Keratinocyte (primary cell): ENCODE results near the gene FOXP3. TPM values are rescaled to one million over a fixed set of nuclear protein-coding genes. Genes with fewer than 3 reads are reported as not detected.

Experiments
- DNase-seq: peaks from one replicate; pipeline ENCODE4 v3.0.0-alpha.2; 2011; ENCODE audit warnings: low read depth, missing footprints, low spot score
- FAIRE-seq: peaks from 2 replicates; lab custom pipeline; 2011; peaks lifted over from hg19 to GRCh38; lab: Jason Lieb, UNC
- H2AFZ ChIP-seq: 2 replicates; pipeline ENCODE4 v1.6.0; 2012; ENCODE audit warnings: low read length, control low read depth, inconsistent platforms; ENCODE audit not compliant: control insufficient read depth
- H3K27ac ChIP-seq: 2 replicates; pipeline ENCODE4 v1.5.1; 2011; ENCODE audit warnings: low read length; ENCODE audit not compliant: control insufficient read depth, insufficient read depth
- H3K27me3 ChIP-seq: 3 replicates; pipeline ENCODE4 v1.6.0; 2011; ENCODE audit warnings: low read length; ENCODE audit not compliant: control insufficient read depth, insufficient read depth; ENCODE audit errors: extremely low read depth
- H3K36me3 ChIP-seq, 2 experiments: 2 replicates in 1 of 2; 3 replicates in 1 of 2; pipeline ENCODE4 v1.5.1; 2011; ENCODE audit warnings: low read length in 2 of 2, mild to moderate bottlenecking in 1 of 2; ENCODE audit not compliant: control insufficient read depth in 2 of 2, insufficient read depth in 2 of 2; ENCODE audit errors: extremely low read depth in 1 of 2
- H3K4me1 ChIP-seq: 3 replicates; pipeline ENCODE4 v1.5.1; 2011; ENCODE audit warnings: low read length; ENCODE audit not compliant: control insufficient read depth, insufficient read depth; ENCODE audit errors: extremely low read depth
- H3K4me2 ChIP-seq: 3 replicates; pipeline ENCODE4 v1.6.0; 2011; ENCODE audit warnings: low read depth, low read length; ENCODE audit not compliant: control insufficient read depth, insufficient read depth; ENCODE audit errors: extremely low read depth
- H3K4me3 ChIP-seq, 3 experiments: fragments of 200-600 bp in 1 of 3; sonication (generic) in 1 of 3; 2 replicates in 2 of 3; 3 replicates in 1 of 3; pipeline ENCODE4 v1.5.1; 2011 to 2016; ENCODE audit warnings: low read length in 3 of 3, mild to moderate bottlenecking in 3 of 3, control low read depth in 2 of 3, inconsistent platforms in 1 of 3, low read depth in 1 of 3, mixed read lengths in 1 of 3, mixed run types in 1 of 3, moderate library complexity in 1 of 3; ENCODE audit not compliant: control insufficient read depth in 2 of 3, insufficient read depth in 2 of 3; ENCODE audit errors: extremely low read depth in 1 of 3
- H3K79me2 ChIP-seq: 2 replicates; pipeline ENCODE4 v1.6.0; 2012; ENCODE audit warnings: low read length; ENCODE audit not compliant: control insufficient read depth, insufficient read depth
- H3K9ac ChIP-seq: 3 replicates; pipeline ENCODE4 v1.6.0; 2011; ENCODE audit warnings: low read length; ENCODE audit not compliant: control insufficient read depth, insufficient read depth; ENCODE audit errors: extremely low read depth
- H3K9me1 ChIP-seq: 3 replicates; pipeline ENCODE4 v1.6.0; 2011; ENCODE audit warnings: low read length; ENCODE audit not compliant: control insufficient read depth, insufficient read depth; ENCODE audit errors: extremely low read depth
- H3K9me3 ChIP-seq: 2 replicates; pipeline ENCODE4 v1.5.1; 2012; ENCODE audit warnings: low read depth, low read length; ENCODE audit not compliant: control insufficient read depth
- H4K20me1 ChIP-seq: 3 replicates; pipeline ENCODE4 v1.6.0; 2011; ENCODE audit warnings: low read length; ENCODE audit not compliant: control insufficient read depth, insufficient read depth; ENCODE audit errors: extremely low read depth
- CTCF ChIP-seq, 3 experiments: IDR thresholded peaks in 1 of 3; conservative IDR thresholded peaks in 1 of 3; optimal IDR thresholded peaks in 1 of 3; 2 replicates in 2 of 3; 3 replicates in 1 of 3; pipeline versions ENCODE3 to v1.5.1; 2011; ENCODE audit warnings: low read length in 3 of 3, mild to moderate bottlenecking in 3 of 3, moderate library complexity in 2 of 3, control low read depth in 1 of 3, inconsistent platforms in 1 of 3; ENCODE audit not compliant: insufficient read depth in 2 of 3; ENCODE audit errors: extremely low read depth in 1 of 3
- EZH2 ChIP-seq: IDR thresholded peaks from one replicate; pipeline ENCODE4 v1.6.1; 2012; ENCODE audit warnings: inconsistent platforms, mild to moderate bottlenecking, low read length, moderate library complexity
- dilution Hi-C: fragments of 300-500 bp; cut with MboI; formaldehyde crosslinking; loops from one replicate; pipeline ENCODE4 v1.7.0; 2020; ENCODE audit warnings: low sequenced_read_pairs; ENCODE audit not compliant: extremely low pct_ligation_motif_present
- polyA plus RNA-seq, 5 experiments: library from polyadenylated mRNA; depleted of rRNA in 3 of 5; stranded (reverse) in 3 of 5; stranded (forward) in 1 of 5; unstranded in 1 of 5; fragments of >200 nt; gene quantifications; 1 replicate in 1 of 5; 2 replicates in 3 of 5; 3 replicates in 1 of 5; pipeline versions ENCODE4 v1.2.1 to v1.2.3, GENCODE V29; 2011 to 2012; ENCODE audit warnings: missing spikeins in 2 of 5, low read depth in 1 of 5, low replicate concordance in 1 of 5

Gene FOXP3
- polyA plus RNA-seq, 1 donor (not counting 4 experiments of a cell fraction or from before 2014, with no cell fraction given), result 0.05 TPM

- Histone ChIP-seq H3K4me3 (no peak overlapping the region), H3K4me2 (no peak overlapping the region), H3K9me1 (no peaks in the 10 kb centered on the region), H3K9ac (no peak overlapping the region), H3K27me3 (no peaks in the 10 kb centered on the region), H3K9me3 (peaks cover 2% of the 10 kb centered on the region), H3K27ac (no peak overlapping the region), H3K4me1 (no peaks in the 10 kb centered on the region), H3K36me3 (no peaks in the 10 kb centered on the region), H4K20me1 (no peaks in the 10 kb centered on the region), H3K79me2 (no peaks in the 10 kb centered on the region), H2AFZ (no peak overlapping the region)
- FAIRE-seq (no peak), DNase-seq (no peak)
- dilution Hi-C loops, result no loop called here
- TF ChIP-seq CTCF (optimal IDR thresholded peaks at IDR 0.05 in 1 of 3, IDR thresholded peaks at IDR 0.05 in 1 of 3, conservative IDR thresholded peaks at IDR 0.05 in 1 of 3; ENCODE audit: extremely low read depth in 1 of 3, insufficient read depth in 2 of 3, low read length in 3 of 3) (no peak), EZH2 (no peak)
Observed at GRCh38 chrX:49249616-49250015, 14.9 kb downstream of the FOXP3 start.

GRCh38 chrX:49249071-49249470 lies 15.4 kb downstream of the FOXP3 start:
- dilution Hi-C loops, result no loop called here
- no peaks in the 10 kb centered on the region for H3K27me3 ChIP-seq
- H3K79me2 ChIP-seq, result no peaks in the 10 kb centered on the region
- H3K9me3 ChIP-seq, result peaks cover 2% of the 10 kb centered on the region
- H3K4me1 ChIP-seq, result no peaks in the 10 kb centered on the region
- H2AFZ ChIP-seq, result no peak overlapping the region
- H3K36me3 ChIP-seq, result no peaks in the 10 kb centered on the region
- H3K4me2 ChIP-seq, result no peak overlapping the region
- H3K4me3 ChIP-seq, result no peak overlapping the region
- H3K9me1 ChIP-seq, result no peaks in the 10 kb centered on the region
- FAIRE-seq, result no peak
- no peaks in the 10 kb centered on the region for H4K20me1 ChIP-seq
- no peak for DNase-seq
- H3K27ac ChIP-seq, result no peak overlapping the region
- TF ChIP-seq CTCF (optimal IDR thresholded peaks at IDR 0.05 in 1 of 3, IDR thresholded peaks at IDR 0.05 in 1 of 3, conservative IDR thresholded peaks at IDR 0.05 in 1 of 3; ENCODE audit: extremely low read depth in 1 of 3, insufficient read depth in 2 of 3, low read length in 3 of 3), result no peak
- no peak for TF ChIP-seq EZH2
- H3K9ac ChIP-seq, result no peak overlapping the region
